Osteocyte (in vitro differentiated cells): ENCODE results near the gene CDC42EP1. TPM values are rescaled to one million over a fixed set of nuclear protein-coding genes. Genes with fewer than 3 reads are reported as not detected.
A peak's percentile ranks its signal among the peaks of the same experiment; 100 is the strongest.
"Not testable (repeated sequence)": the region's sequence is repeated elsewhere in the genome, so short reads cannot be mapped to it uniquely, and the experiment has no call there.

ENCODE experiments used
- DNase-seq: peaks from one replicate; pipeline ENCODE4 v3.0.0; 2021; ENCODE audit warnings: mixed read lengths; ENCODE audit not compliant: unreplicated experiment; ENCODE audit errors: extremely low spot score
- H3K27ac Mint-ChIP-seq: one replicate; pipeline ENCODE4 v1.8.0; 2021; ENCODE audit warnings: mild to moderate bottlenecking, mixed read lengths; ENCODE audit not compliant: unreplicated experiment
- H3K27me3 Mint-ChIP-seq: one replicate; pipeline ENCODE4 v1.8.0; 2021; ENCODE audit warnings: mixed read lengths; ENCODE audit not compliant: unreplicated experiment
- H3K36me3 Mint-ChIP-seq: one replicate; pipeline ENCODE4 v1.8.0; 2021; ENCODE audit warnings: mixed read lengths; ENCODE audit not compliant: unreplicated experiment
- H3K4me1 Mint-ChIP-seq: one replicate; pipeline ENCODE4 v1.8.0; 2021; ENCODE audit warnings: mixed read lengths; ENCODE audit not compliant: unreplicated experiment
- H3K4me3 Mint-ChIP-seq: one replicate; pipeline ENCODE4 v1.8.0; 2021; ENCODE audit warnings: mild to moderate bottlenecking, moderate library complexity, mixed read lengths; ENCODE audit not compliant: unreplicated experiment
- H3K9me3 Mint-ChIP-seq: one replicate; pipeline ENCODE4 v1.8.0; 2021; ENCODE audit warnings: mixed read lengths; ENCODE audit not compliant: unreplicated experiment
- total RNA-seq: library from RNA; stranded (reverse); gene quantifications from 2 replicates; pipeline ENCODE4 v1.2.1, GENCODE V29; 2021
- TF ChIP-seq, protein P1 (sequence below): fragments of 200-600 bp; sonication (generic); IDR thresholded peaks from 2 replicates; pipeline ENCODE4 v1.5.0; 2021; ENCODE audit warnings: antibody characterized with exemption, mild to moderate bottlenecking, moderate library complexity

The CDC42EP1 gene
- total RNA-seq, 1 donor from 2014 or later = 282 TPM

DNA sequence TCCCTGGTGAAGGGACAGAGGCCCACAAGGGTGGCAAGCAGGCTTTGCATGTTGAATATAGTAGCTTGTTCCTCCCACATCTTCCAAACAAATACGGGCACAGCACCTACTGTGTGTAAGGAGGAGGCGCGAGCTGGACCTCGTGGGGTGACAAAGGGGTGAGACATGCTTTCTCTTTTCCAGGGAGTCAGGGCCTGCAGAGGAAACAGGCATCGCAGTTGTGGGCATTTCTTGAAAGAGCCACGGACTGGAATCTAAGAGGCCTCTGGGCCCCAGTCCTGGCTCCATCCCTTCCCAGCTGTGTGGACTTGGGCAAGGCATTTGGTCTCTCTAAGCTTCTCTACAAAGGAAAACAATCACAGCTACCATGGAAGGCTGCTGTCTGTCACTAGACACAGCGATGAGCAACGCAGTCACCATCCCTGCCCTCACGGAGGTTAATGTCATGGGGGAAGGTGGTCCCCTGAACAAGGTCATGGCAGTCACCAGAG lies 13.0 kb upstream of the CDC42EP1 start:
- no peak for DNase-seq

DNA sequence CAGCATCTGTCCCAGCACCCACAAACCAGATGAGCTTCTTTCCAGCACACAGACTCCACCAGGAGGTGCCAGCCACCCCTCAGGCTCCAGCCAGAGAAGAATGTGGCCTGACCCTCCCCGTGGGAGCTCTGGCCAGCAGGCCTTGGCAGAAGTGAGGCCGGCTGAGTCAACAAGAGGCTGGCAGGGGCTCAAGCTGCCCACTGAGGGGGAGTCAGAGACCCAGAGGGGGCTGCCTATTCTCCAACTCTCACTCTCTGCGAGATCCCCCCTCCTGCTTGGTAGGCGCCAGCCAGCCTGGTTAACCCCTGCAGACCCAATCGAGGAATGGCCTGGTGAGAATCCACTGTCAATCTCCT lies 10.6 kb upstream of the CDC42EP1 start:
- H3K36me3 Mint-ChIP-seq = no peaks in the 10 kb centered on the region
- H3K4me1 Mint-ChIP-seq = peaks cover 88% of the 10 kb centered on the region
- TF ChIP-seq, protein P1, sequence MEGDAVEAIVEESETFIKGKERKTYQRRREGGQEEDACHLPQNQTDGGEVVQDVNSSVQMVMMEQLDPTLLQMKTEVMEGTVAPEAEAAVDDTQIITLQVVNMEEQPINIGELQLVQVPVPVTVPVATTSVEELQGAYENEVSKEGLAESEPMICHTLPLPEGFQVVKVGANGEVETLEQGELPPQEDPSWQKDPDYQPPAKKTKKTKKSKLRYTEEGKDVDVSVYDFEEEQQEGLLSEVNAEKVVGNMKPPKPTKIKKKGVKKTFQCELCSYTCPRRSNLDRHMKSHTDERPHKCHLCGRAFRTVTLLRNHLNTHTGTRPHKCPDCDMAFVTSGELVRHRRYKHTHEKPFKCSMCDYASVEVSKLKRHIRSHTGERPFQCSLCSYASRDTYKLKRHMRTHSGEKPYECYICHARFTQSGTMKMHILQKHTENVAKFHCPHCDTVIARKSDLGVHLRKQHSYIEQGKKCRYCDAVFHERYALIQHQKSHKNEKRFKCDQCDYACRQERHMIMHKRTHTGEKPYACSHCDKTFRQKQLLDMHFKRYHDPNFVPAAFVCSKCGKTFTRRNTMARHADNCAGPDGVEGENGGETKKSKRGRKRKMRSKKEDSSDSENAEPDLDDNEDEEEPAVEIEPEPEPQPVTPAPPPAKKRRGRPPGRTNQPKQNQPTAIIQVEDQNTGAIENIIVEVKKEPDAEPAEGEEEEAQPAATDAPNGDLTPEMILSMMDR = peak; percentile 60
- no peaks in the 10 kb centered on the region for H3K9me3 Mint-ChIP-seq
- no peaks in the 10 kb centered on the region for H3K27me3 Mint-ChIP-seq
- peak overlapping the region; percentile 48 for H3K4me3 Mint-ChIP-seq
- peak; percentile 95 for DNase-seq
- H3K27ac Mint-ChIP-seq = peak overlapping the region; percentile 99

More for the DNA sequence above, 13.0 kb upstream of the CDC42EP1 start:
- peak overlapping the region; percentile 99 for H3K27ac Mint-ChIP-seq
- peak overlapping the region; percentile 18 for H3K4me3 Mint-ChIP-seq
- TF ChIP-seq, protein P1 = no peak
- H3K4me1 Mint-ChIP-seq = peaks cover 84% of the 10 kb centered on the region
- H3K9me3 Mint-ChIP-seq = no peaks in the 10 kb centered on the region
- H3K27me3 Mint-ChIP-seq = no peaks in the 10 kb centered on the region
- no peaks in the 10 kb centered on the region for H3K36me3 Mint-ChIP-seq

DNA sequence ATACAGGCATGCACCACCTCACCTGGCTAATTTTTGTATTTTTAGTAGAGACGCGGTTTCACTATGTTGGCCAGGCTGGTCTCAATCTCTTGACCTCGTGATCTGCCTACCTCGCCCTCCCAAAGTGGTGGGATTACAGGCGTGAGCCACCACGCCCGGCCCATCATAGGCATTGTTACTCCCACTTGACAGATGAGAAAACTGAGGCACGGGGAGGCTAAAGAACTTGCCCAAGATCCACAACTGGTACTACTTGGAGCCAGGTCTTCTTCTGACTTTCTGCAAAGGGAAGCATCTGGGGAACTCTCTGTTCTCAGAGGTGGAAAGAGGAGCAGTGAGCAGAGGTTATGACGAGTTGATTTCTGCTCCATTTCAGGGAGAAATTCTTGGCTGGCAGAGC lies 9.4 kb upstream of the CDC42EP1 start:
- DNase-seq, H3K4me3 Mint-ChIP-seq, H3K27me3 Mint-ChIP-seq, H3K36me3 Mint-ChIP-seq, H3K9me3 Mint-ChIP-seq: not testable (repeated sequence)
- Mint-ChIP-seq H3K27ac (peak overlapping the region; percentile 99), H3K4me1 (peaks cover 78% of the 10 kb centered on the region)

DNA sequence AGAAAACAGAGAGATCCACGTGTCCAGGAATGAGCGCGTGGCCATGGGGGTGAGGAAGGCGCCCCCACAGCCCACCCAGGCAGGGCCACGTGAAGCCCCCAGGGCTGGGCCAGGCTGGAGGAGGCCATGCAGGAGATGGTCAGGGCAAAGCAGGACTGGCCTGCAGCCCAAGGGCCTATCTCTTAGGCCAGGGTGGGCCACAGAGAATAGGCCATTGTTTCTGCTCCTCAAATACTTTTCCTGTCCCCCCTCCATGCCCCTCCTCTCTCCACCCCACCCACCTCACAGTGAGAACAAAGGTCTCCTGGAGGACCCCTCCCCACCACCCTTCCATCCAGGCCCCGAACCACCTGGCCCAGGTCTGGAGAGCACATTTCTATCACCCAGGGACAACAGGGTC lies 8.3 kb upstream of the CDC42EP1 start:
- Mint-ChIP-seq H3K36me3 (no peaks in the 10 kb centered on the region), H3K27me3 (no peaks in the 10 kb centered on the region), H3K4me1 (peaks cover 79% of the 10 kb centered on the region), H3K4me3 (no peak overlapping the region), H3K27ac (peak overlapping the region; percentile 99), H3K9me3 (no peaks in the 10 kb centered on the region)
- no peak for DNase-seq
- TF ChIP-seq, protein P1 = no peak

DNA sequence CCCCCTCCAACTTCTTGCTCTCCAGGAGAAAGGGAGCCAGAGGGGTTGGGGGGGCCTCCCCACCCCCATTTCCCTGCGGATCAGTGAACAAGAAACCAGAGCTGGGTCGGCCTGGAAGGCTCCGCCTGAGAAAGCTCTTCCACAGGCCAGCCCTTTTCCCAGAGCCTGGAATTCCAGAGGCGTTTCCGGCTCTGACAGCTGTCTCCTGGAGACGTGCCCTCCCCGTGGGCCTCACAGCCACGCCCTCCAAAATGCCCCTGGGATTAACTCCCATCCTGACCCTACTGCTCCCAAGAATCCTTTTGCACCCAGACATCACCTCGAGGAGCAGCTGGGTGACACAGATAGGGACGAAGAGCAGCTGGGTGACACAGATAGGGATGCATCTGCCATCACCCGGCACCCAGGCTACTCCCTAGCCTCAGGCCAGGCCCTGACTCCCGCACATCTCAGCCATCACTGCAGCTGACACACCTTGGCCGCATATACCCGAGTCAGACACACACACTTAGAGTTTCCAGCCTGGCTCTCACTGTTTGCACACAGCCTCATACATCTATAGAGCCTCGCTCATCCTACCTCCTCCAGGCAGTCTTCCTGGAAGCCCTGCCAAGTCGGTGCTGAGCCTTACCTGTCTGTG lies 7.6 kb upstream of the CDC42EP1 start:
- peak overlapping the region; percentile 92 for H3K27ac Mint-ChIP-seq
- DNase-seq = no peak
- H3K4me1 Mint-ChIP-seq = peaks cover 80% of the 10 kb centered on the region
- no peaks in the 10 kb centered on the region for H3K9me3 Mint-ChIP-seq
- H3K4me3 Mint-ChIP-seq = peak overlapping the region; percentile 54
- no peaks in the 10 kb centered on the region for H3K27me3 Mint-ChIP-seq
- TF ChIP-seq, protein P1 = no peak
- no peaks in the 10 kb centered on the region for H3K36me3 Mint-ChIP-seq
